IPS DF 6.9 (cell line): ENCODE results near the gene CTAGE9.

ENCODE experiments used
- DNase-seq: peaks from one replicate; pipeline ENCODE4 v3.0.0-alpha.2; 2013; ENCODE audit warnings: low read depth, low spot score
- H3K27ac ChIP-seq: one replicate; pipeline ENCODE4 v1.5.1; 2013; ENCODE audit warnings: low read length, control low read depth
- H3K27me3 ChIP-seq: 2 replicates; pipeline ENCODE4 v1.6.1; 2013; ENCODE audit warnings: mild to moderate bottlenecking, low read length; ENCODE audit not compliant: control insufficient read depth, insufficient read depth
- H3K36me3 ChIP-seq: 2 replicates; pipeline ENCODE4 v1.6.1; 2013; ENCODE audit warnings: low read length; ENCODE audit not compliant: control insufficient read depth, insufficient read depth
- H3K4me1 ChIP-seq: 2 replicates; pipeline ENCODE4 v1.6.1; 2013; ENCODE audit warnings: low read length; ENCODE audit not compliant: control insufficient read depth, insufficient read depth
- H3K4me3 ChIP-seq: 2 replicates; pipeline ENCODE4 v1.5.1; 2013; ENCODE audit warnings: mild to moderate bottlenecking, low read length
- H3K9me3 ChIP-seq: 2 replicates; pipeline ENCODE4 v1.6.1; 2013; ENCODE audit warnings: low read length, inconsistent platforms; ENCODE audit not compliant: control insufficient read depth, insufficient read depth
- WGBS: extraction: QIAGEN DNeasy Blood & Tissue Kit; methylation state at CpG from one replicate; pipeline ENCODE4 v1.1.7; 2013; ENCODE audit warnings: mixed read lengths, missing lambda C conversion rate; ENCODE audit not compliant: insufficient read length, insufficient coverage; 5-methylcytosine and 5-hydroxymethylcytosine counted together

The CTAGE9 gene

GRCh38 chr6:131744432-131745287 is 33.8 kb upstream of the CTAGE9 start:
- Histone ChIP-seq H3K4me3 (no peak overlapping the region), H3K27ac (no peak overlapping the region), H3K4me1 (no peaks in the 10 kb centered on the region; the same call in 1 of the 2 replicates), H3K27me3 (no peaks in the 10 kb centered on the region), H3K9me3 (no peaks in the 10 kb centered on the region), H3K36me3 (no peaks in the 10 kb centered on the region)
- DNase-seq = no peak
- WGBS = no CpG with 5 or more reads among the region's 6 CpGs

DNA sequence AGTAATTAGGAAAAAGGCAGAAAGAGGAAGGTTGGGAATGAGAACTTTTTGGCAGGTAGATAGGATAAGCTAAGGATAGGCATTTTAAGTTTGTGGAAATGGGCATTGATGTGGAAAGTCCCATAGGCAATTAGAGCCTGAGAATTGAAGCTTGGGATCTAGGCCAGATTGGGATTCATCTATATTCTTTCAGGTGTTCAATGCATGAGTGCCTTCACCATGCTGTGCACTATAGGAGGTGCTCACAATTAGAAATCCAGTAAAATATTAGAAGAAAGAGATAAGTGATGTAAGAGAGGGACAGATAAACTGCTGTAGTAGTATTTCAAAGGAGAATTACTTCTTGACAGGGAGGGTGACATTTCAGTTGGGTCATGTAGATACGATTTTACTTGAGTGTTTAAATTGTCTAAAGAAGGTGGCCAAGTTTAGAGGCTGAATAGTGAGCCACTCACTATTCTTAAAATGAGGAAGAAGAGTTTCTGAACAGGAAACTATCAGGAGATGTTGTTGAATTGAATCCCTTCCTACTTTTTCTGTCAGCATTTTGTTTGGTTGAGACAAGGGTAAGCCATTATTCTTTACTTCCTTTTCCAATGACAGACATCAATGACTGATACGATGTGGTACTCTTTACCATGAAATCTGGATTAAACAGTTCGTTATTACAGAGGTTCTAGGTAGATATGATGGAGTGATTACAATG is 31.0 kb upstream of the CTAGE9 start:
- no peaks in the 10 kb centered on the region for H3K27me3 ChIP-seq
- no peak overlapping the region for H3K27ac ChIP-seq
- H3K4me1 ChIP-seq = no peaks in the 10 kb centered on the region; the same call in 1 of the 2 replicates
- H3K9me3 ChIP-seq = no peaks in the 10 kb centered on the region
- no peak for DNase-seq
- H3K4me3 ChIP-seq = no peak overlapping the region
- WGBS = no CpG with 5 or more reads among the region's 3 CpGs
- no peaks in the 10 kb centered on the region for H3K36me3 ChIP-seq

GRCh38 chr6:131740161-131740560 is 29.3 kb upstream of the CTAGE9 start:
- no CpG with 5 or more reads among the region's 4 CpGs for WGBS
- no peaks in the 10 kb centered on the region for H3K9me3 ChIP-seq
- H3K4me3 ChIP-seq = no peak overlapping the region
- no peak overlapping the region for H3K27ac ChIP-seq
- no peaks in the 10 kb centered on the region for H3K36me3 ChIP-seq
- no peaks in the 10 kb centered on the region for H3K27me3 ChIP-seq
- no peak for DNase-seq
- H3K4me1 ChIP-seq = no peaks in the 10 kb centered on the region; the same call in 1 of the 2 replicates

- H3K27ac ChIP-seq = no peak overlapping the region
- no peak for DNase-seq
- H3K27me3 ChIP-seq = no peaks in the 10 kb centered on the region
- H3K36me3 ChIP-seq = no peaks in the 10 kb centered on the region
- H3K9me3 ChIP-seq = no peaks in the 10 kb centered on the region
- no CpG with 5 or more reads among the region's 5 CpGs for WGBS
- H3K4me3 ChIP-seq = no peak overlapping the region
- no peaks in the 10 kb centered on the region; the same call in 1 of the 2 replicates for H3K4me1 ChIP-seq
Measured at GRCh38 chr6:131739136-131739535, 28.3 kb upstream of the CTAGE9 start.

DNA sequence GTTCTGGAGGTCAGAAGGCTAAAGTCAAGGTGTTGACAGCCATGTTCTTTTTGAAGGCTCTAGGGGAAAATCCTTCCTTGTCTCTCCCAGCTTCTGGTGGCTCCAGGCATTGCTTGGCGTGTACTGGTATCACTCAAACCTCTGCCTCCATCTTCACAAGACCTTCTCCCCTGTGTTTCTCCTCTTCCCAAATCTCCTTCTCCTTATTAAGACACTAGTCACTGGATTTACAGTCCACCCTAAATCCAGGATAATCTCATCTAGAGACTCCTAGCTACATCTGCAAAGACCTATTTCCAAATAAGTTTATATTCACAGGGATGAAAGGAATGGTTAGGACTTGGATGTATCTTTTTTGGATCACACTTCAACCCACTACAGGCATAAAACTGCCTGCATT is 26.0 kb upstream of the CTAGE9 start:
- WGBS = no CpG with 5 or more reads among the region's 1 CpG
- Histone ChIP-seq H3K4me1 (no peaks in the 10 kb centered on the region; the same call in 1 of the 2 replicates), H3K9me3 (no peaks in the 10 kb centered on the region), H3K27me3 (no peaks in the 10 kb centered on the region), H3K27ac (no peak overlapping the region), H3K4me3 (no peak overlapping the region), H3K36me3 (no peaks in the 10 kb centered on the region)
- no peak for DNase-seq

GRCh38 chr6:131736003-131736596 is 25.3 kb upstream of the CTAGE9 start:
- Histone ChIP-seq H3K27me3 (no peaks in the 10 kb centered on the region), H3K27ac (no peak overlapping the region), H3K36me3 (no peaks in the 10 kb centered on the region), H3K4me3 (no peak overlapping the region), H3K9me3 (no peaks in the 10 kb centered on the region), H3K4me1 (no peaks in the 10 kb centered on the region; the same call in 1 of the 2 replicates)
- no CpG with 5 or more reads among the region's 9 CpGs for WGBS
- no peak for DNase-seq

DNA sequence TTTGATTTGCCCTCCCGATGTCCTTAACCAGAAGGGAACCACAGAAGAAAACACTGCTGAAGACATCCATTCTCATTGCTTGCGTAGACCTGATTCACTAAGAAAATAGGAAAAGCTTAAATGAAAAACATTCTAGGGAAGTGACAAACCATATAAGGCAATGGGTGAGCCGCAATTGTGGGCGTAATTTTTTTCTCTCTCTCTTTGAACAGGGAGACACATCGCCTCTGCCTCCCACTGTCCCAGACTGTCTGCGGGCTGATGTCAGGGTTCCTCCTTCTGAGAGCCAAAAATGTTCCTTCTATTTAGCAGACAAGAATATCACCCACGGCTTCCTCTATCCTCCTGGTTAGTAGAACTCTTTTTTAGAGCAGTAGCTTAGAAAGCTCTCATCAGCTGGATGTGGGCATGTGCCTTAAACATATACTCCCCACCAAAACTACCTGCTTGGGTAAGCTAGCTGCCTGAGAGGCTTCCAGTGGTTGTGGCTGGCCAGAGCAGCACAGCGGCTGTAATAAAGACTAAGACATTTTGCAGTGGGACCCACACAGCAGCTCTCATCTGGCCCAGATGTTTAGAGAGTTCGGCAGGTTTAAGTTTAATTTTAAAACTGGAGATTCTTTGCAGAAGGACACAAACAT is 22.7 kb upstream of the CTAGE9 start:
- Histone ChIP-seq H3K9me3 (no peaks in the 10 kb centered on the region), H3K27me3 (no peaks in the 10 kb centered on the region), H3K36me3 (no peaks in the 10 kb centered on the region), H3K4me1 (no peaks in the 10 kb centered on the region), H3K27ac (no peak overlapping the region), H3K4me3 (no peak overlapping the region)
- no peak for DNase-seq
- no CpG with 5 or more reads among the region's 9 CpGs for WGBS

DNA sequence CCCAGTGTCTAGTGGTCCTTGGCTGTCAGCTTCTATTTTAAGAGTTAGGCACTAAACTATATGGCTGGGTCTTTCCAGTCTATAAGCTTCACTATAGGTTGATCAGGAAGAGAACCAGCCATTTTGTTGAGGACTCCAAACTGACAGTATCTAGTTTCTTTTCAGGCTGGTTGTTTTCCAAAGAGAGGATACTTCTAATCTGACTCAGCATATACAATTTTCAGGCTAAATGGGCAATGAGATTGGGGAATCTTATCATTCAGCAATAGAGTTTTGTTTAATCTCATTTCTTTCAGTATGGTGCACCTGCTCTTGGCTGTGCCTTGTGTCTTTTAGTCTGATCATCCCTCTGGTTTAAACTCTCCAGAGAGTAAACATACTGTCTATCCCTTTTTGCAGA is 20.4 kb upstream of the CTAGE9 start:
- no peak for DNase-seq
- no peaks in the 10 kb centered on the region for H3K27me3 ChIP-seq

DNA sequence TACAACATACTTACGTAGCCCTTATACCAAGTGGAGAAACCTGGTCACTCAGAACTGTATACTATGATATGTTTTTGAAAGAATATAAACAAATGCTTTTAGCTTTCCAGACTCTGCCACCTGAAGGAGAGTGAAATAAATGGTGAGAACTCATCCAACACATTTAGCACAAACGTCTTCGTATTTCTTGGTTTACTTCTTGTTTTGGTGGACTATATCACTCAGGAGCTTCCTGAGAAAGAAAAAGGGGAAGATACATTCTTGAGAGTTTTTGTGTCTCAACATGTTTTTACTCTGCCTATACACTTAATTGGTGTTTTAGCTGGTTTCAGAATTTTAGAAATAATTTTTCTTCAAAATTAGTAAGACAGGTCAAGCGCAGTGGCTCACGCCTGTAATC is 19.4 kb upstream of the CTAGE9 start:
- H3K4me3 ChIP-seq = no peak overlapping the region
- WGBS = no CpG with 5 or more reads among the region's 5 CpGs
- no peaks in the 10 kb centered on the region for H3K4me1 ChIP-seq
- no peak overlapping the region for H3K27ac ChIP-seq
- no peaks in the 10 kb centered on the region for H3K27me3 ChIP-seq
- no peaks in the 10 kb centered on the region for H3K36me3 ChIP-seq
- H3K9me3 ChIP-seq = no peaks in the 10 kb centered on the region
- DNase-seq = no peak

More for the DNA sequence above, 20.4 kb upstream of the CTAGE9 start:
- Histone ChIP-seq H3K9me3 (no peaks in the 10 kb centered on the region), H3K4me3 (no peak overlapping the region), H3K36me3 (no peaks in the 10 kb centered on the region), H3K27ac (no peak overlapping the region), H3K4me1 (no peaks in the 10 kb centered on the region)

GRCh38 chr6:131729550-131729949 is 18.7 kb upstream of the CTAGE9 start:
- no peaks in the 10 kb centered on the region for H3K27me3 ChIP-seq
- H3K27ac ChIP-seq = no peak overlapping the region
- H3K4me1 ChIP-seq = no peaks in the 10 kb centered on the region
- WGBS = no CpG with 5 or more reads among the region's 4 CpGs
- no peak overlapping the region for H3K4me3 ChIP-seq
- H3K36me3 ChIP-seq = no peaks in the 10 kb centered on the region
- H3K9me3 ChIP-seq = no peaks in the 10 kb centered on the region
- DNase-seq = no peak
